NCI-H146 treated with DMSO at 0.1 percent for 48 hours (cell line): Measurements from ENCODE around the gene RNF149.
A peak's percentile ranks its signal among the peaks of the same experiment; 100 is the strongest.
"Not testable (repeated sequence)": the region's sequence is repeated elsewhere in the genome, so short reads cannot be mapped to it uniquely, and the experiment has no call there.

Experiments
- DNase-seq: peaks from one replicate; lab custom pipeline; 2025; ENCODE audit not compliant: unreplicated experiment; lab: John Stamatoyannopoulos, UW

RNF149 gene

GRCh38 chr2:101263377-101263800 is 45.1 kb downstream of the RNF149 start:
- no peak for DNase-seq

- no peak for DNase-seq
Measured at GRCh38 chr2:101262142-101262541, 46.4 kb downstream of the RNF149 start.

GRCh38 chr2:101258804-101259203 is 49.7 kb downstream of the RNF149 start:
- DNase-seq, result no peak

- no peak for DNase-seq
Measured at GRCh38 chr2:101256316-101256715, 52.2 kb downstream of the RNF149 start.

DNA sequence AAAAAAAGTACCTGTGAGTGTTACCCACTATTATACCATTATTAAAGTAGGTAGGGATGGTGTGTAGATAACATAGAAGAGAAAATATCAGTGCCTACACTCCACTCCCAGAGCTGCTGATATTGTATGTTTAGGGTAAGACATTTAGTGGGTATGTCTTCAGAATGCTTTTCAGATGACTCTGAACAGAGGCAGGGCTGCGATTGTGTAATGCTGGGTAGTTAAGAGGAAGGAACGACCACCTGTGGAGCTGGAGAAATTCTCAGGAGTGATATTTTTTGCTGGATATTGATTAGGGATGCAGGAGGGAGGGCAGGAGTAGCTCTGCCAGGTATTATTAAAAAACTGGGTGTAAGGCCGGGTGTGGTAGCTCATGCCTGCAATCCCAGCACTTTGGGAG is 53.0 kb downstream of the RNF149 start:
- DNase-seq, result no peak

DNA sequence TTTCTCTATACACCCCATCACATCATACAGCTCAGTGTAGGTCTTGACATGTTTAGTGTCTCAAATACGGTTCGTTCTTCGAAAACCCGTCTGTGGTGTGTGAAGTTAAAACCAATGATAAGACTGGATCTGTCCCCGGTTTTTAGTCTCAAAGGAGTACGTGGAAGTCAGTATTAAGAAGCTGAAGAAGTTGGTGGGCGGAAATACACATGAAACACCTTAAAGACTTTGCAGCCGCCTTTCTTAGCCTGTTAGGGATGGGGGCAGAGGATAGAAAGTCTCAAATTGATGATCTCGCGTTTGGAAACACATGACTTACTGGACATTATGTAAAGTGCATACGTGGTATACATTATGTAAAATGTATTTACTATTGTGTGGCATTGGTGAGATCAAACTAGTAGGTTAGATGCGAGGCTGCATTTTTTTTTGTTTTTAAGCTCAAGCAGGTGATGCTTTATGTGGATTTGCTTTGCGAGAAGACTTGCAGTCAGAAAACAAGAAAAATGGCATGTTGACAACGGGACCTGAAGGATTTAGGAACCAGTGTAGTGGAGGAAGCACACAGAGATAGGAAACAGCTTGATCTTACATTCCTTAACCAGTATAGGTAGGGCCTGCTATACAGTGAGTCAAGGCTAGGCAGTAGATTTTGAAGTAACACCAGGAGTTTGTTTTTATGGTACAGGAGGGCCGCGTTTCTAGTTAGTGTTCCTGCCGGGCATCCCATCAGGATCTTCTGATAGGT is 54.6 kb downstream of the RNF149 start:
- no peak for DNase-seq

- peak; percentile 59 for DNase-seq
Measured at GRCh38 chr2:101253013-101253702, 55.3 kb downstream of the RNF149 start.

DNA sequence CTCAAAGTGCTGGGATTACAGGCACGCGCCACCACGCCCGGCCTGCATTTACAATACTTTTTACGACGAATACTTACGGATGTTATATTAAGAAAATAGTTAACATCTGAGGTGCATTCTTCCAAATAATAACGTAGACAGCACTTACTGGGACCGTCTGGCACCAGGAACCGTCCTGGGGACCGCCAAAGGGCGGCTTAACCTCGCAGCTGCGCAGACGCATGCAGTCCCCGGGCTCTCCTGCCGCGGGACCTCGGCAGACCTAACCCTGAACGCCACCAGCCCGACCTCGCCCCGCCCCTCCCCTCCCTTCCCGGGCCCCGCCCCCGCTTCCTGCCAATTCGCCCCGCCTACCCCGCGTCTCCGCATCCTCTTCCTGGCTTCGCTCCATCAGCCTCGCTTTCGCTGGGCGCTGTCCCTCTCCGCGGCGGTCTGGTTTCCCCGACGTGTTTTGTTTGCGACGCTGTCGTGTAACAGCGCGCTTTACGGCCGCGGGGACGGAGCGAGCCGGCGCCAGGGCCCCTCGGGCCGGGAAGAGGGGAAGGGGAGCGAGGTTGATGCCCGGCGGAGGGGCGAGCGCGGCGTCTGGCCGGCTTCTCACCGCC is 56.0 kb downstream of the RNF149 start, which contains the start of gene CNOT11:
Gene CNOT11 (plus strand): TSS at position 479 of the 605 bp plus-strand sequence. CDS start 79 bp downstream, at position 558.
- DNase-seq, result peak; percentile 93

- peak; percentile 76 for DNase-seq
Measured at GRCh38 chr2:101251844-101252407, 56.6 kb downstream of the RNF149 start.

GRCh38 chr2:101251246-101251781 is 57.2 kb downstream of the RNF149 start:
- DNase-seq, result not testable (repeated sequence)

DNA sequence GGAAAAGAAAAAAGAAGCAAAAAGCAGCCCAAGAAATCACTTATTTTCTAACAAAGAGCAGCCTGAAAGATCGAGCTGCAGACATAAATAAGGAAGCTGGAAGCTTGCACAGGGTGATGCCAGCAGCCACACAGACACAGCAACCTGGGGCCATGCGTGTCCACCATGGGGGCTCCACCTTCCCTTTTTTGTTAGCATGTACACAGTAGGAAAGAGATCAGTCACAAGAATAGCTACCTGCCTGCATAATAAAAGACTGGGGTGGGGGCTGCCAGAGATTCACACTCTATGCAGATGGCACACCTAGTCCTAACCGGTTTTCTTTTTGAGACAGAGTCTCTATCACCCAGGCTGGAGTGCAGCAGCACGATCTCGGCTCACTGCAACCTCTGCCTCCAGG is 58.7 kb downstream of the RNF149 start:
- DNase-seq, result no peak

DNA sequence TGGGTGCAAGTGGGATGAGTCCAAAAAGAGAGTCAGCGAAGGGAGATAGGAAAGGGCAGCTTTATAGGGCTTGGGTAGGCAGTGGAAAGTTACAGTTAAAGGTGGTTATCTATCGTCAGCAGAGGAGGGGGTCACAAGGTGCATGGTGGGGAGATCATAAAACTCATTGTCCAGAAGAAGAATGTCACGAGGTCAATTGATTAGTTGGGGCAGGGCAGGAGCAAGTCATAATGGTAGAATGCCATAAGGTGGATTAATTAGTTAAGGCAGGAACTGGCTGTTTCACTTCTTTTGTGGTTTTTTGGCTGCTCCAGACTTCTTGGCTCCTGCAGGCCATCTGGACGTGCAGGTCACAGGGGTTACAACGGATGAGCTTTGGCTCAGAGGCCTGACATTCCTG is 59.7 kb downstream of the RNF149 start:
- not testable (repeated sequence) for DNase-seq

DNA sequence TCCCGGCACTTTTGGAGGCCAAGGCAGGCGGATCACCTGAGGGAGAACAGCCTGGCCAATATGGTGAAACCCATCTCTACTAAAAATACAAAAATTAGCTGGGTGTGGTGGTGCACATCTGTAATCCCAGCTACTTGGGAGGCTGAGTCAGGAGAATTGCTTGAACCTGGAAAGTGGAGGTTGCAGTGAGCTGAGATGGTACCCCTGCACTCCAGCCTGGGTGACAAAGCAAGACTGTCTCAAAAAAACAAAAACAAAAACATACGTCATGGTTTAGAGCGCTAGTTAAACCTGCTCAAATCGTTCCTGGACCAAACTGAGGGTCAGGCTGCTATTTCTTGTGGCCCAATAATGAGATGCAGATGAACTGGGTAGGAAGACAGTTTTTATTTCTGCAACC is 63.0 kb downstream of the RNF149 start:
- DNase-seq, result not testable (repeated sequence)

DNA sequence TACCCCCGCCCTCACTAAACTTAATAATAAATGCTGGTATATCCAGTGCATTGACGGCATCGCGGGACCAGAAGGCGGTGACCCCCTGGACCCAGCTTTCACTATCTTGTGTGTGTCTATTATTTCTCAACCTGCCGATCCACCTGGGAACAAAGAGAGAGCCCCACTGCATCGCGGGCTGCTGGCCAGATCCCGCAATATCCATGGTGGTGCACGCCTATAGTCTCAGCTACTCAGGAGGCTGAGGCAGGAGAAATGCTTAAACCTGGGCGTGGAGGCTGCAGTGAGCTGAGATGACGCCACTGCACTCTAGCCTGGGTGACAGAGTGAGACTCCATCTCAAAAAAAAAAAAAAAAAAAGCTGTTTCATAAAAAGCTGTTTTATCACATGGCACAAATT is 63.6 kb downstream of the RNF149 start:
- DNase-seq, result not testable (repeated sequence)

GRCh38 chr2:101244373-101244772 is 64.1 kb downstream of the RNF149 start:
- DNase-seq, result not testable (repeated sequence)

- no peak for DNase-seq
Measured at GRCh38 chr2:101241158-101241557, 67.3 kb downstream of the RNF149 start.

DNA sequence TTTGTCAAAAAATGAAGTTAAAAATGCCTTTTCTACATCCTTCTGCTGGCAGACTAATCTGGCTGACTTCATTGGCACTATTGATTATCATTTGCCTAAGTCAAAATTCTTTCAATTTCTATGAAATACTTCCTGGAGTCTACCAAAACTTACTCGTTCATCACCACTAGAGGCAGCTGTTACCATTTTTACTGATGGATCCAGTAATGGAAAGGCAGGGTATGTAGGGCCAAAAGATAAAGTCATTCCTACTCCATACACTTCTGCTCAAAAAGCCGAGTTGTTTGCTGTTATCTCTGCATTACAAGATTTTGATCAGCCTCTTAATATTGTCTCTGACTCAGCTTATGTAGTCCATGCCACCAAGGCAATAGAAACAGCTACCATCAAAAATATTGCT is 67.8 kb downstream of the RNF149 start:
- DNase-seq, result peak; percentile 19

- DNase-seq, result not testable (repeated sequence)
Measured at GRCh38 chr2:101239760-101240118, 68.8 kb downstream of the RNF149 start.

DNA sequence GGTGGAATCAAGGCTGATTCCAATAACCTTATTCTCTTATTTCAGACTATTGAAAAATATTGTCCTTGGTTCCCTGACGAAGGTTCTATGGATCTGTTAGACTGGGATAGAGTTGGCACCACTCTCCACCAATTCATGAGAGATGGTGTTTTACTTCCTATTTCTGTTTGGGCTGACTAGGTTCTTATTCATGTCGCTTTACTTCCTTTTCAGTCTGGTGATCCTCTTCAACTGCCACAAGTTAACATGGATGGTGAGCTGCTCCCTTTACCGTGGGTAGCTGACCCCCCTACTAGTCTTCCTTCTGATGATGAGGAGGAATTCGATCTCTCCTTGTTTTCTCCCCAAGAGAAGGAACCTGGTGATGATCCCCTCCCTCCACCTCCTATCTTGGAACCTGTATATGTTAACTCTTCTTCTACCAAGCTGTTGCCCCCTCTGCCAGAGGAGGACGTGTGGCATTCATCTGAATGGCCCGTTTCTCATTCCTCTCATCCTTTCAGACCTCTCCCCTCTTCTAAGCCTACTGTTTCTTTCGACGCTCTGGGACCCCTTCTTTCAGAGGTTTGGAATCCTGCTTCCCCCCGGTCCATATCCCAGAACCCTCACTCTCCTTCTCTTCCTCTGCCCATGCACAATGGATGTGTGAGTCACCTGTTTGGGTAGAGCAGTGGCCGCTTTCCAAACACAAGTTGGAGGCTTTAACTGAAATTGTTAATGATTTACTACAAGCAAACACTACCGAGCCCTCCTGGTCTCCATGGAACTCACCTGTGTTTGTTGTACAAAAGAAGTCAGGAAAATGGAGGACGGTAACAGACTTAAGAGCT is 69.4 kb downstream of the RNF149 start:
- no peak for DNase-seq

DNA sequence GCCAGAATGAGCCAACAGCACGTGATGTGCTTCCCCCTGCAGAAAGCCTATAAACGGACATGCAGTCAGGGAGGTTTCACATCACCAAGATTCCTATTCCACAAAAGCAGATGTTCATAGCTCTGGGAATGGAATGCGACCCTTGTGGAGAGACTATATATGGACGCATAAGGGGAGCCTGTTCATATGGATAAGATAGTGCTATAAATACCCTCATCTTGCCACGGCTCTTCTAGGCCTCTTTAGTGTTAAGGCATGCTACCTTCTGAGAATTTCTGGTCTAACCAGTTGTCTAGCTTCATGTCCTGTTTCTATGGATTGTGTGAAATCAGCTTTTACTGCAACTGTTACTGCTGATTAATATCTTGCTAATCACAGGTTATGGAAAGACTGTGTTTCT is 70.6 kb downstream of the RNF149 start:
- not testable (repeated sequence) for DNase-seq
